ENCODE results near the gene COL4A2.
A peak's percentile ranks its signal among the peaks of the same experiment; 100 is the strongest.

The COL4A2 gene

DNA sequence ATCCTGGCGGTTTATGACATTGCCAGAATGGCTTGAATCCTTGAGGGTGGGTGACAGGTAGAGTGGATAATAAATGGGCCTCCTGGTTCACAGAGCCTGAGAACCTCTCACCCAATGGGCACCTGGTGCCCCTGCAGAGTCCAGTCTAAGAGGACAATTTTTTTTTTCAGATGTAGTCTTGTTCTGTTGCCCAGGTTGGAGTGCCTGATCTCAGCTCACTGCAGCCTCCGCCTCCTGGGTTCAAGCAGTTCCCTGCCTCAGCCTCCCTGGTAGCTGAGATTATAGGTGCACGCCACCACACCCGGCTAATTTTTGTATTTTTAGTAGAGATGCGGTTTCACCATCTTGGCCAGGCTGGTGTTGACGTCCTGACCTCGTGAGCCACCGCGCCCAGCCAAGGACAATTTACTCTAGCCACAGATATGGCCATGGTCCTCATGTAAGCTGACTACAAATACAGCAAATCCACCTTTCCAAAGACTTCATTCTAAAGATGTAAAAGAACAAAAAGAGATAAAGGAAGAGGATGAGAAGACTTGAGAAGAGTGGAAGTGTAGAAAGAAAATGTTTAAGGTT, 33.0 kb downstream of the COL4A2 start:
- no peak for DNase-seq (ENCODE audit: low spot score)

DNA sequence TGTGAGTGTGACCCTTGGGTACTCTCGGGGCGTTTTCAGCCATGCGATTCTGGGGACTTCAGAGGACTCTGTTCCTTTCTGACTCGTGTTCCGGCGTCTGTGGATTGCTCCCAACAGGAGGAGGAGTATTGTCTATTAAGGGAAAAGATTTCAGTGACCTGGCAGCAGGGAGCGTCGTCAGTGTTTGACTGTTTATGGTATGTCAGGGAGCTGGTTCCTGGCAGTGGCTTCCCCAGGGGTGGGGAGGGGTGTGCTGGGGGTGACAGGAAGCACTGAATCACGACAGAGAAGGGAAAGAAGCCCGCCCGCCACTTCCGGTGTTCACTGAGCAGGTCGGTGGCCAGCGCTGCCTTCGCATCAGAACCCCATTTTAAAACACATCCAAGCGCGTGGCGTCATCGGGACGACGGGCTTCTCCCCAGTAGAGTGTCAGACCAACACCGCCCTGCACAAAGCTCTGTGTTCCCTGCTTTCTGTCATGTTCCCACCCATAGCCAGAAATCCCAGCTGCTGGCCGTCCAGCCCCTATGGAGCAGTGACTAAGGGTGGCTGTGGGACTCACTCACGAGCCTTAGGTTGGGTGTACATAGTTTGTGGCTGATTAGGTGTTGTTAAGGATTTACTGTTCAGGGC, 33.8 kb downstream of the COL4A2 start:
- DNase-seq (ENCODE audit: low spot score), result no peak

DNA sequence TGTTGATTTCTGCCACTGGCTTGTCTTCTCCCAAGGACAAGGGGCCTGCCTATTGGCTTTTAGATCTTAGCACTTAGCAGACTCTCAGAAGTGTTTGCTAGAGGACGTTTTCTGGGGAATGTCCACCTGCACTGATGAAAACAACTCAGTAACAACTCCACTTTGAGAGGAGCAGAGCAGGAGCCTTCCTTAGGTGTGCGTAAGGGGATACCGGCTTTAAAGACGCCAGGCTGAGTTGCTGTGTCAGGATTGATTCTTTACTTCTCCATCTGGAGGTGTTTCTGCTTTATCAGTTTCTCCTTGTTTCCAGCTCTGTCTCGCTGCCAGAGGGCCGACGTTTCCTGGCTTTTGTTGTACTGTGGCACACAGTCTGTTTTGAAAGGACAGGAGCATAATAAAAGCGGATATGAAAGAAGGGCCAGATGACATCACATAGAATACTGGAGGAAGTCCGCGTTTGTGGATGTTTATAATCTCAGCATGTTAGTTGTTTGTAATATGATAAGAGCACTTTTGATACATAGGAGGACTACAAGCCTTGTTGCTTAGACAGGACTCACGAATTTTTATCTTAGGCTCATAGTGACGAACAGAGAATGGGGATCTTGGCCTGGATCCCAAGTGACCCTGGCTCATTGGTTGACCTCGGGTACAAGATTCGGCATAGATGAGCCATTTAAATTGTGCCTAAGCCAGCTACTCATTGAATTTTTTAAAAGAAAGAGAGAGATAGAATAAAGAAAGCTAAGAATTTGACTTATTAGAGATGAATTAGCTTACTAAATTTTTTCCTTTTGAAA, 34.6 kb downstream of the COL4A2 start:
- no peak for DNase-seq (ENCODE audit: low spot score)

DNA sequence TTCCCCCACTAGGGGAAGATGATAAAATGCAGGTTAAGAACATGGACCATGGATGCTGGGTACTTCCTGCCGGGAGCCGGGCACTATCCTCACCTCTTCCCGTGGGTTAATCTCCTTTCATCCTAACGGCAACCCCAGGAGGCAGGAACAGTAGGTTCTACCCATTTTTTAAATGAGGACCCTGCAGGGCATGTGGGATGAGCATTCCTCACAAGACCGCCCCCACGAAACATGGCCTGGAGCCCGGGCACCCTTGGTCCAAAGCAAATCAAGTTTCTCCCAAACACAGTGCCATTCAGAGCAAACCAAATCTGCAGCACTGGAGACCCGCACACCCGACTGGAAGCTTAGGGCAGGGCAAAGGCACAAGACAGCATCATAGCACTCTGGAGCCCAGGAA, 35.4 kb downstream of the COL4A2 start:
- no peak for DNase-seq (ENCODE audit: low spot score)

DNA sequence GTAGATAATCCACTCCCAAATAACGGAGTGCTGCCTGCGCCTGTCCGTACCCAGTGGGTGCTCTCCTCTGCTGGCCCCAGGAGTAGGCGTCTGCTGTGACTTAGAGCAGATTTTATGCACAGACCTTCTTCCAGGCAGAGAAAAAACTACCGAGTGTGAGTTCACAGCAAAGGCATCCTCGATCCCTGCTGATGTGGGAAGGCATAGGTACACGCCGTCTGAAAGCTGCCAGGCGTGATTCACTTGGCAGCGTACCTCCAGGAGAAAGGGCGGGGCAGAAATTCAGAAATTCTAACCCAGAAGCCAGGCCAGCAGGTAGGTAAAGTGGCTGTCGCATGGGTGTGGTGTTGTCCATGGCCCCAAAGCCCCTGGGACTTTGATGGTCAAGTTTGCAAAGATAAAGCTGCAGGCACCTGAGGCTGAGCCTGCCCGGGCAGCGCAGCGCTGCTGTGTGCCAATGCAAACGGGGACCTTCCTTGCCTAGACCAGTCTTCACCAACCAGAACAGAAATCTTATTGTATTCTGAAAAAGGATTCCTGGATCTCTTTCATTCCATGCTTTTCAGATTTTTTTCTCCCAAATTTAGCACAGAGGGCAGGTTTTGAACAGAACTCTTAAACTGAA, 36.3 kb downstream of the COL4A2 start:
- peak; percentile 49 for DNase-seq (ENCODE audit: low spot score)

DNA sequence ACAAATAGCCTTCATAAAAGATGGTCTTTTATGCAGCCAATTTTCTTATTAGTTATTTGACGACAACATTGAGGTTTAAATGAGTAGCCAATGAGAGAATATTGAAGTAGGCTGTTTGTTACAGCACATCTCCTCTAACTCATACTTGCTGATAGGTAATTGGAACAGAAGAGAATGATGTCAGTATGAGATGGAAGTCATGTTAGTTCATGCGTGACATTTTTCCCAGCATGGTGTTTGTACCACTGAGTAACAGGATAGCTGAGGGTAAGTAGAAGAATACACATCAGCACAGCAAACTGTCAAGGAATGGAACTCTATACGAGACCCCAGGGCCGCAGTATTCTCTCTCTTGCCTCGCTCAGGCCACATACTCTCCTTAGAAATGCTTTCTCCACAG, 37.2 kb downstream of the COL4A2 start:
- DNase-seq (ENCODE audit: low spot score), result no peak

DNA sequence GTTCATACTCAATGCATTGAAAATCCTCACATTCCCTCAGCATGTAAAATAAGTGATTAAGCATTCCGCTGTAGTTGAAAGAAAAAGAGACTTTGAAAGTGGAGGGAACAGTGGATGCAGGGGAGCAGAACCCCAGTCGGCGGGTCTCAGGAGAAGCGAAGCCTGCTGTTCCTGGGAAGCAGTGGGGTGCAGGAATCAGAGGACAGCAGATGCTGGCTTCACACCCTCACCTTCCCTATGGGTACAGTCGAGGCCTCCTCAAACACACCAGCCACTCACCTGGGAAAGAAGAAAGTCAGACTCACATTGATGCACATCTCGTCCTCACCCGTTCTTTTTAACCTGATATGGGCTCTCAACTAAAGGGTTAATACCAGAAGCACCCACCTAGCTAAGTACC, 38.2 kb downstream of the COL4A2 start:
- no peak for DNase-seq (ENCODE audit: low spot score)

DNA sequence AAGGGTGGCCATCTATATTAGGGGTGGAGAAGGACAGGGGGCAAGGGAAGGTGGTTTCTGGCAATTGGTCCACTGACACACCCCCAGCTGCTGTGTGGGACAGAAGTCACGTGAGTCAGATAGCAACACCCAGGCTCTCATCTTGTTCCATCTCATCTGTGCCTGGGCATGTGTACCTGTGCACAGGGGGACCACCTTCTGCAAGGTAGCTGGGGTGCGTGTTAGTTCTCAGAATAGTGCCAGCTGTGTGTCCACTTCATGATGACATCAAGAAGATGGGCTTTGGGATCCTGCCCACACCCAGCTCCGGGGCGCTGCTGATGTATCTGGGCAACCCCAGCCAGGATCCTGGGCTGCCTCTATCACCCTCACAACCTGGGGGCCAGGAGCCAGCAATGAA, 38.6 kb downstream of the COL4A2 start:
- DNase-seq (ENCODE audit: low spot score), result no peak

DNA sequence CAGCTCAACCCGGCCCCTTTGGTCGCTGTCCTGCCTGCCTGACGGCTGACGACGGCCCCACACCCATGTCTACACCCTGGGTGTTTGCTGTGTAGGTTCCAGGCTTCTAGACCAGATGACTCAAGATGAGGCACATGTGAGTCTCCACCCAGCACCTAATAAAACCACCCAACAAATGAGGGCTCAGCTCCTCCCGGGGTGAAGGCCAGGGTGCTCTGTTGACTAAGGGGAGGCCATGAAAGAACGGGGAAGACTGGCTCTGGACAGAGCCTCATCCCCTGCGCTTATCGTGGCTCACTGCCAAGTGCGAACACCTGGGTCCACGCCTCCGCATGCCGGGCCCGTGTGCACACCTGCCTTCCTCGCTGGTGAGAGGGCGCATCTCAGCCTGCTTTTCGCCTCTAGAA, 39.6 kb downstream of the COL4A2 start:
- peak; percentile 84 for DNase-seq (ENCODE audit: low spot score)

DNA sequence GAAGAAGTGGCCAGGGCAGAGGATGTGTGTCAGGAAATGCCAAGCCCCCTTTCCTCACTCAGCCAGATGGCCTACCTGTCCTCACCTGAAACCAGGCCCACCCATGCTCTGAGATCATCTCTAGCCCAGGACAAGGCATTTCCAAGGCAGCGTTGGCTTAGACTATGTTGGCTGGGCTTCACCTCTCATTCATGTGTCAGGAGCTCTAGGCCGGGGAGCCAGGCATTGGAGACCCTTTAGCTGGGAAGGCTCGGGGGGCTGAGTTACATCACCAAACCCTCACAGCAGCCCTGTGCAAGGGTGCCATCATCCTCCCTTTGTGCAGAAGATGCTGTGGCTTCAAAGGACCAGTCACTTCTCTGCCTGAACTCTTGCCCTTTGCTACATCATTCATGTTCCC, 40.0 kb downstream of the COL4A2 start:
- no peak for DNase-seq (ENCODE audit: low spot score)

DNA sequence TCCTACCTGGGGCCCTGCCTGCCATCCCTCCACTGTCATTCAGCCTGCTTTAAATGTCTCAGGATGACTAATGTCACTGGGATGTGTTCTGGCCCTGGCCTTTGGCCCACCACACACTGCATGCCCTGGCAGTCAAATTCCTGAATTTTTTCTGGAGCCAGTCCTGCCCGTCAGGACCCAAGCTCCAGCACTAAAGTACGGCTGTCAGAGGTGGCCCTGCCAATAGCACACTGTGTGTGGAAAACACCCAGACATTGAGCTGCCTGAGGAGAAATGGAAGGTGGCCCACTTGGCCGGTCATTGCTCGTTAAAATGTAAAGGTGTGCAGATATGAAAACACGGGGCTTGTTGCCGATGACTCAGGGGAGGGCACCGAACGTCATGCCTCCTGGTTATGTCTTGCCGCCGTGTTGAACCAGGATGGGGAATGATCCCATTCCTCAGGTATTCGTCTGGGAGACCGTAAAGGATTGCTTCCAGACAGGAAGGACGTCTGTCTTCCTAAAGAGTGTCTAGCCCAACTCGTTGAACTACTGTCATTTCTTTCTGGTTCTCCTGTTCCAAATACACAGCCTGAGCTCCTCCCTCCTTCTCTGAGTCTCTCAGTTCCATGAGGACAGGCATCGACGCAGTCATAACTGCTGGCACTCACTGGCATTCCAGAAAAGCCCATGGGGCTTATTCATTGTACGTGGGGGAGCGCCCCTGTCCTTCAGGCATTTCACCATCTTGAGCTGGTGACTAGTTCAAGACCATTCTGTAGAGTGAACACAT, 40.6 kb downstream of the COL4A2 start:
- DNase-seq (ENCODE audit: low spot score), result peak; percentile 58

DNA sequence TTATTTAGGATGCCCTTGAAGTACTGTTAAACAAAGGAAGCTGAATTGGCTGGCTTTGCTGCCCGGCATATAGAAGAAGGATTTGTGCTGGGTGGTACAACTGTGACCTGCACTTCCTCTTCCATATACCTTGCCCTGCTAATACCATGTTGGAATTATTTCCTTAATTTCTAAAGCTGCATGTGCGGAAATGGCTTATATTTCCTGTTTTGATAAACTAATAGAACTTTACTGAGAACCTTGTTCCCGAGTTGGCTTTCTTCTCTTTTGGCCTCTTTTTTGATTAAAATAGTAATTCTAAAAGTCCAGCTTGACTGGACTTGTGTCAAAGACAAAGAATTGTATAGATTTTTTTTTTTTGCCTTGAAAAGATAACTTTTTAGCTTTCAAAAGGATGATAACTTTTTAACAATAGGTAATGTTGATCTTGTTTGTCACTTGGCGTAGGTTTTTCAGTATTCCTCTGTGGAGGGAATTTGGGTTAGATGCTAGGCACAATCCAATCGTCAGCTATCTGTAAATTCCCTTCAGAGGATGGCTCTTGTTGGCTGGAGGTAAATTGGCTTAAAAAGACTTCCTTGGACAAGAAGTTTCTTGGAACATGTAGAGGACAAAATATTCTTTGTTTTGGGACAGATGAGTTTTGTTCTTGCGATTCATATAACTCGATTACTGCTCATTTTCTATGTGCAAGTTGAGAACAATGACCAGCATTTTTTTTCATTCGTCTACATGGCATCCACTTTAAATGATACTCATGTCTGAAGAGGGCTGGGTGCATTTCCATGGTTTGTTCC, 41.4 kb downstream of the COL4A2 start:
- DNase-seq (ENCODE audit: low spot score), result no peak

DNA sequence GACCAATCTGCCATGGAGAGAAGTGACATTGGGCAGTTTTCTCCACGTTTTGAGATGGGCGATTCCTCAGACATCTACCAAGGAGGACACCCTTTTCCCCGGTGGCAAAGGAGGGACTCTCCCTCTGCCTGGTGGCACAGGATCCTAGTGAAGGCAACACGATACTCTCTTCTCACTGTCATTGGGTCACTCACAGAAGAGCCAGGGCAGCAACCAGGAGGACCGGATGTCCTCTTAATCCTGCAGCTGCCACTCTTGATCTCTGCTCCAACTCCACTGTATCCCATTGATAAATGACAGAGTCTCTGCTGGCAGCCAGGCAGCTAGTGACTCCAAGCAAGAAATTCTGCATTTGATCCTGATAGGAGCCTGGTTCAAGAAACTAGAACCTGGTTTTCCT, 42.2 kb downstream of the COL4A2 start:
- DNase-seq (ENCODE audit: low spot score), result no peak

DNA sequence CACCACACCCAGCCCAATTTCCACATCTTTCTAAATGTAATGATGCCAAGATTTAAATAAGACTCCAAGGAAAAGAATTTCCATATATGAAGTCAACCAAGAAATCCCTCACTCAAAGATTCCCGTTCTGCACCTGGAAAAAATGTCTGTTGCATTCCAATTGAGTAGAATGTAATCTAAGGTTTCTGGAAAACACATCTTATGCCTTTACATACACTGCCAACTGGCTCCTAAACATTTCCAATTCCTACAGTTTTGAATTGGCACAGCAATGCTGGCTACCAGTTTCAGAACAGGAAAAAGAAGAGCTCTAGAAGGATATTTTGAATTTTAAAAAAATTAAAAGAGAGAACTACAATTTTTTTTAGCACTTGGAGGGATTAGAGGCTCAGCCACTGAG, 43.0 kb downstream of the COL4A2 start:
- no peak for DNase-seq (ENCODE audit: low spot score)

DNA sequence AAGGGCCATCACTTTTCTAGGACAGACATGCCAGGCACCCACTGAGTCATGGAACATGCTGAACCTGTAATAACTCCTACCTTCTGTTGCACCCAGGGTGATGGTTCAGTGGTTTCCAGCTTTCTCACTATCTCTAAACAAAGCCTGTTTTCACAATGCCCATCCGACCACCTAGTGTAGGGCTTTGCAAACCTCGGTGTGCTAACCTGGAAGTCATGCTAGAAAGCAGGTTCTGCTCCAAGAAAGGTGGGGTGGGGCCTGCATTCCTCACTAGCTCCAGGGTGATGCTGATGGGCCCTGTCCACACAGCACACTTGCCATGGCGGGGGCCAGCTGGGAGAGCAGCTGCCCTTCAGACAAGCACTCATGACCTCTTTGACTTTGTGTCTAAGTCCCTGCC, 43.4 kb downstream of the COL4A2 start:
- DNase-seq (ENCODE audit: low spot score), result no peak

DNA sequence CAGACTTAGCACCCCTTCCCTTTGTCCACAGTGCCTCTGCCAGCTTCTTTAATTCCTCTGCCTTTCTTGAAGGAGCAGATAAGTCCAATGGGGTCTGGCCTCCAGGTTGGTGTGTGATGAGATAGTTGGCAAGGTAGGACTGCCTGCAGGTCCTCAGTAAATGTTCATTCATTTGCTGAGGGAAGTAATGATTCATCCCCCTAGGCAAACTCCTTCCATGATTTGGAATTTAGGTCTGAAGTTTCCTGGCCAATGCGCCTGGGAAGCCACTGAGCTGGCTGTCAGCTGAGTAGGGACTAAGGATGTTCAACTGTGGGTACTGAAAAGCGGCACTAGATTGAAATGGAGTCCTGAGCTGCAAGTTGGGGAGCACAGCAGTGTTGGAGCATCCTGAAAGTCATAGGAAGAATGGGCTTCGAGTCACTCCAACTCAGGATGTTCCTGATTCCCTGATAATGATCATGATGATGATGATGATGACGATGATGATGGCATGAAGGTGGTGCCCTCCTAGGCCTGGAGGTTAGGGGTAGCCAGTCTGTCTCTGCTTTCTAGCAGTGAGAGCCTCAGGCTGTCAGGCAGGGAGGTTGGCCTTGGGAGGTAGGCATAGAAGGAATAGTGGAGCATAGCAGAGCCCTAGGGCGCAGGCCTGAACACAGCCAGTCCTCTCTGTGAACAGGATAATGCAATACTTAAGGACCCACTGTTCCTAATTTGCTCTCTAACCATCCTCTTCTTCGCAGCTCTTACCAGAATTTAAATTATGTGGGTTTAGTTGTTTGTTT, 44.7 kb downstream of the COL4A2 start:
- no peak for DNase-seq (ENCODE audit: low spot score)

DNA sequence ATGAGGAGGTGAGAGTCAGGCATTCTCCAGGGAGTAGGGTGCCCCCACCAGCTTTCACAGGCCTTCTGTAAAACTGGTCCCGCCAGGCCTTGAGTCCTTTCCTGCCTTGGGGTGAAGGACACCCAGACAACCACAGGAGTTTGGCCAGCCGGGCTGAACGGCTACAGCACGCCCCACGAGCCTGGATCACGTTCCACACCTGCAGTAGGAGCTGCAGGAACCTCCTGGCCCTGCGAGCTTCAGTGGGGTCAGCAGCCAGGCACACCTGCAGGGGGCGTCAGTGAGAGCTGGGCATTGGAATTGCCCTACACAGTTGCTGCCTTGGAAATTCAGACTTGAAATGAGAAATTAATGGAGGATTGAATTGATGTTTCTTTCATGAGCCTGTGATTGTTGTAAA, 45.7 kb downstream of the COL4A2 start:
- no peak for DNase-seq (ENCODE audit: low spot score)

DNA sequence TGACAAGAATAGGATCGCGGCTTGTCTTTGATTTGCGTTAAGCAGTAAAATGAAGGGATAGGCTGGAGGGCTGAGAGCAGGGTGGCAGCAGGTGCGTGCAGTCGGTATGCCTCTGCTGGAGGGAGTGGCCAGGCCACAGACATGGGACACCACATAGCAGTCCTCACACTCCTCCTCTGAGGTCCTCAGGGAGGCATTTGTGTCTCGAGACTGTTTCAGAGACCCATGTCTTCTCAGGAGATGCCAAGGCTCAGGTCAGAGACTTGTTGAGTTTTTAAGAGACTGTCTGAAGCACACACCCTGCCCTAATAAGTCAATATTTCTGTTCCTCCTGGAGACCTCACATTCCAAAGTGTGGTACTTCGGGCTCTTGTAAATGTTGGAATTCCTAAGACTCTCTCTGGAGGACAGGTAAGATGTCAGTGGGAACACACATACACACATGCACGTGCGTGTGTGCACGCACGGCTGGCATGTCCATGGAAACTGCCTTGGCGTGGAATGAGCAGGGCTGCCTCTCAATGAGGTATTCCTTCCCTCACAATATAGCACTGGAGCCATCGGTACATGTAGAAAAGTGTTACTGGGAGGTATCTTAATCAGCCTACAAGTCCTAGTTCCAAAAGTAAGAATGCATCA, 46.4 kb downstream of the COL4A2 start:
- DNase-seq (ENCODE audit: low spot score), result no peak

DNA sequence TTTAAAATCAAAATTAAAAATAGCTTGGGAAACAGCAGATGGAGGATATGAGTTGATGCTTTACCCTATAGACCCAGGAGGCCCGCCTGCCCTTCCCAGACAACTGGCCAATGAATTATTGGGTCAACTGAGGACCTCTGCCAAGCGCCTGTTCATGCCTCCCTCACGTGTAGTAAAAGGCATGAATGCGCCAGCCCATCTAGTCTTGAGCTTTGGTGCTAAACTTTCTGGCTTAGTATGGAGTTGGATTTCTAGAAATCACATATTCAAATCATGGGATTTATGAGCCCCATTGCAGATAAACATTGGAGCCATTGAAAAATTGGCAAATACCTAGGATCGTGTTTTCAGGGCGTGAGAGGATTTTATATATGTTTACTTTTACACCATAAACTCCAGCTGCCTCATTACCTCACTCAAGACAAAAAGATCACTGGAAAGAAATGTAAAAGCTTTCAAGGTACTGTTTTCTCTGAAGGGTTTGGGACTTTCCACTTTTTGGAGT, 47.1 kb downstream of the COL4A2 start:
- DNase-seq (ENCODE audit: low spot score), result no peak

Data from LoVo (cell line).